GM10248 (cell line): Measurements from ENCODE around the gene KRT77.

ENCODE experiments used
- CTCF ChIA-PET: fragments of 300-600 bp; sonication (Branson Sonifier 250); formaldehyde crosslinking; extraction: SDS; loops from one replicate; lab custom pipeline; 2021; ENCODE audit warnings: antibody characterized with exemption; lab: Yijun Ruan, JAX
- POLR2A ChIA-PET: fragments of 350-650 bp; sonication (Branson Sonifier 250); formaldehyde crosslinking; extraction: SDS; loops from one replicate; lab custom pipeline; 2020; ENCODE audit warnings: antibody characterized with exemption; lab: Yijun Ruan, JAX
- DNase-seq: peaks from one replicate; pipeline ENCODE4 v3.0.0; 2012; ENCODE audit errors: extremely low spot score
- TF ChIP-seq, protein P1 (sequence below): IDR thresholded peaks from 2 replicates; pipeline ENCODE4 v1.5.1; 2012; ENCODE audit warnings: mild to moderate bottlenecking, low read depth; ENCODE audit errors: extremely low read depth, missing control alignments, control extremely low read depth

The KRT77 gene

DNA sequence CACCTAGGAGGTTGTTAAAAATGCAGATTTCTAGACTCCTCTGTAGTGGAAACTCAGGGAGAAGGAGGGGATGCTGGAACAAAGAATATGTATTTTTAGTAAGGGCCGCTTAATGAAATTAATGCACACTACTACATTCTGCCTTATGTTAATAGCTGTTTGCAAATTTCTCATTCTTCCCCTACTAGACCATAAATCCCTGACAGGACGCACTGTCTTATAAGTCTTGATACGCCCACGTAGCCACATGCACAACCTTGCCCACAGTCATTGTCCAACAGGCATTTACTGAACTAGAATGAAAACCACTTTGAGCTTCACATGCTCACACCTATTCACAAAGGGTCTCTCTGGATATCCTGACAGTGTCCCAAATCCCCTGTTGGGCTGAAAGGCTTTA lies 61.9 kb downstream of the KRT77 start:
- ChIA-PET POLR2A (no interaction called here), CTCF (no interaction called here)
- TF ChIP-seq, protein P1, sequence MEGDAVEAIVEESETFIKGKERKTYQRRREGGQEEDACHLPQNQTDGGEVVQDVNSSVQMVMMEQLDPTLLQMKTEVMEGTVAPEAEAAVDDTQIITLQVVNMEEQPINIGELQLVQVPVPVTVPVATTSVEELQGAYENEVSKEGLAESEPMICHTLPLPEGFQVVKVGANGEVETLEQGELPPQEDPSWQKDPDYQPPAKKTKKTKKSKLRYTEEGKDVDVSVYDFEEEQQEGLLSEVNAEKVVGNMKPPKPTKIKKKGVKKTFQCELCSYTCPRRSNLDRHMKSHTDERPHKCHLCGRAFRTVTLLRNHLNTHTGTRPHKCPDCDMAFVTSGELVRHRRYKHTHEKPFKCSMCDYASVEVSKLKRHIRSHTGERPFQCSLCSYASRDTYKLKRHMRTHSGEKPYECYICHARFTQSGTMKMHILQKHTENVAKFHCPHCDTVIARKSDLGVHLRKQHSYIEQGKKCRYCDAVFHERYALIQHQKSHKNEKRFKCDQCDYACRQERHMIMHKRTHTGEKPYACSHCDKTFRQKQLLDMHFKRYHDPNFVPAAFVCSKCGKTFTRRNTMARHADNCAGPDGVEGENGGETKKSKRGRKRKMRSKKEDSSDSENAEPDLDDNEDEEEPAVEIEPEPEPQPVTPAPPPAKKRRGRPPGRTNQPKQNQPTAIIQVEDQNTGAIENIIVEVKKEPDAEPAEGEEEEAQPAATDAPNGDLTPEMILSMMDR, result no peak
- DNase-seq, result no peak
